ENCODE measurements around the gene RBP3. TPM values are rescaled to one million over a fixed set of nuclear protein-coding genes. Genes with fewer than 3 reads are reported as not detected.

The RBP3 gene
- total RNA-seq, 1 donor from 2014 or later, result not detected

DNA sequence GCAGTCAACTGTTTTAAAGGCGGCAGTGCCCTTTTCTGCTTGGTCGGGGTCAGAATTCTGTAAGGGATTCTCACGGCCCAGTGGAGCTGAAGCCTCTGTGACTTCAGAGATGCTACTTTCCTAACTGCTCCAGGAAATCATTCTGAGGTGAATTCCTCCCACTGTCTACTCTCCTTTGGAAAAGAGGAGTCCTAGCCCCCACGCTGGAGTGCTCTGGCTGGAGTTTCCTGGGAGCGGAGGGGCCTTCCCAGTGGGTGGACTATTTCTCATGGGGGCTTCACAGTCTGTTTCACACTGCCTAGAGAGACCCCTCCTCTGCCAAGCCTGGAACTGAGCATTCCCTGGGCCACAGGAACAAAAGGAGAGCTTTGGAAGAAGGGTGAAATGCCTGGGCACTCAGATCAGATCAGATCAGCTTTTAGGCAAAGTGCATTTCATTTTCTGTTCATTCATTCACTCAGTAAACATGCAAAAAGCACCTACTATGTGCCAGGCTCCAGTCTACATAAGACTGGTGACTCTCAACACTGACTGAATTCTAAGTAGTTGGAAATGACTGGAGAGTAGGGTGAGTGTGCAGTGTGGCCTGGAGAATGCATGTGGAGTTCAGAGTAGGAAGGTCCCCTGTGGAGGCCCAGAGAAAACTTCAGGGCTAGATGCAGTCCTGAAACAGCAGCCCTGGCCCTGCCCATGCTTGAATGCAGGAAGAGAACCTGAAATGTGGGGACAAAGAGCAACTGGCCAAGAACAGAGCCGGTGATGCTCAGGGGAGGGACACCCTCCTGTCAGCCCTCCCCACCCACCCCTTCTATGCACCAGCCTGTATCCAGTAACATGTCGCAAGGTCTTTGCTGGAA lies 23.7 kb downstream of the RBP3 start:
- Histone ChIP-seq H3K27me3 (ENCODE audit: low read depth) (no peaks in the 10 kb centered on the region), H3K4me1 (peaks cover 5% of the 10 kb centered on the region), H3K4me3 (no peak overlapping the region), H3K36me3 (no peaks in the 10 kb centered on the region), H3K27ac (no peak overlapping the region), H3K9me3 (no peaks in the 10 kb centered on the region)
- no peak for ATAC-seq
- TF ChIP-seq, protein P1, sequence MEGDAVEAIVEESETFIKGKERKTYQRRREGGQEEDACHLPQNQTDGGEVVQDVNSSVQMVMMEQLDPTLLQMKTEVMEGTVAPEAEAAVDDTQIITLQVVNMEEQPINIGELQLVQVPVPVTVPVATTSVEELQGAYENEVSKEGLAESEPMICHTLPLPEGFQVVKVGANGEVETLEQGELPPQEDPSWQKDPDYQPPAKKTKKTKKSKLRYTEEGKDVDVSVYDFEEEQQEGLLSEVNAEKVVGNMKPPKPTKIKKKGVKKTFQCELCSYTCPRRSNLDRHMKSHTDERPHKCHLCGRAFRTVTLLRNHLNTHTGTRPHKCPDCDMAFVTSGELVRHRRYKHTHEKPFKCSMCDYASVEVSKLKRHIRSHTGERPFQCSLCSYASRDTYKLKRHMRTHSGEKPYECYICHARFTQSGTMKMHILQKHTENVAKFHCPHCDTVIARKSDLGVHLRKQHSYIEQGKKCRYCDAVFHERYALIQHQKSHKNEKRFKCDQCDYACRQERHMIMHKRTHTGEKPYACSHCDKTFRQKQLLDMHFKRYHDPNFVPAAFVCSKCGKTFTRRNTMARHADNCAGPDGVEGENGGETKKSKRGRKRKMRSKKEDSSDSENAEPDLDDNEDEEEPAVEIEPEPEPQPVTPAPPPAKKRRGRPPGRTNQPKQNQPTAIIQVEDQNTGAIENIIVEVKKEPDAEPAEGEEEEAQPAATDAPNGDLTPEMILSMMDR (IDR thresholded peaks at IDR 0.05), result no peak
- intact Hi-C loops (cut with DNase I), result no loop called here
- no peak for DNase-seq

DNA sequence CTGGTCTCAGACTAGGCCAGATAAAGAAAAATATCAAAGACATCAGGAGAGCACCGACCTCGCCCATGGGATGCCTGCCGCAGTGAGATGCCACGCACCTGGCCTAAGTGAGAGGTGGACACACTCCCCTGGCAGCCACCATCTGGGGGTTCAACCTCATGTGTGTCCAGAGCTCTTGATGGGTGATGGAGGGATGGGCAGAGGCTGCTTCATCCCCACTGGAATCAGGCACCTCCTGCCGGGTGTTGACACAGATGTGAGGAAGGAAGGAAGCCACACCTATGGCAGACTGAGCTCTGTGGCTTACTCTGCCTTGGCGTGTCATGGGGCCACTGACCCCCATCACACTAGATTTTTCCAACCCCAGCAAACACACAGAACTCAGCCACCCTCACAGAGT lies 24.6 kb downstream of the RBP3 start:
- no peaks in the 10 kb centered on the region for H3K9me3 ChIP-seq
- intact Hi-C loops (cut with DNase I), result no loop called here
- H3K4me3 ChIP-seq, result no peak overlapping the region
- ATAC-seq (no peak), DNase-seq (no peak)
- TF ChIP-seq, protein P1 (IDR thresholded peaks at IDR 0.05), result no peak
- no peaks in the 10 kb centered on the region for H3K36me3 ChIP-seq
- no peak overlapping the region for H3K27ac ChIP-seq
- peaks cover 5% of the 10 kb centered on the region for H3K4me1 ChIP-seq
- no peaks in the 10 kb centered on the region for H3K27me3 ChIP-seq (ENCODE audit: low read depth)

DNA sequence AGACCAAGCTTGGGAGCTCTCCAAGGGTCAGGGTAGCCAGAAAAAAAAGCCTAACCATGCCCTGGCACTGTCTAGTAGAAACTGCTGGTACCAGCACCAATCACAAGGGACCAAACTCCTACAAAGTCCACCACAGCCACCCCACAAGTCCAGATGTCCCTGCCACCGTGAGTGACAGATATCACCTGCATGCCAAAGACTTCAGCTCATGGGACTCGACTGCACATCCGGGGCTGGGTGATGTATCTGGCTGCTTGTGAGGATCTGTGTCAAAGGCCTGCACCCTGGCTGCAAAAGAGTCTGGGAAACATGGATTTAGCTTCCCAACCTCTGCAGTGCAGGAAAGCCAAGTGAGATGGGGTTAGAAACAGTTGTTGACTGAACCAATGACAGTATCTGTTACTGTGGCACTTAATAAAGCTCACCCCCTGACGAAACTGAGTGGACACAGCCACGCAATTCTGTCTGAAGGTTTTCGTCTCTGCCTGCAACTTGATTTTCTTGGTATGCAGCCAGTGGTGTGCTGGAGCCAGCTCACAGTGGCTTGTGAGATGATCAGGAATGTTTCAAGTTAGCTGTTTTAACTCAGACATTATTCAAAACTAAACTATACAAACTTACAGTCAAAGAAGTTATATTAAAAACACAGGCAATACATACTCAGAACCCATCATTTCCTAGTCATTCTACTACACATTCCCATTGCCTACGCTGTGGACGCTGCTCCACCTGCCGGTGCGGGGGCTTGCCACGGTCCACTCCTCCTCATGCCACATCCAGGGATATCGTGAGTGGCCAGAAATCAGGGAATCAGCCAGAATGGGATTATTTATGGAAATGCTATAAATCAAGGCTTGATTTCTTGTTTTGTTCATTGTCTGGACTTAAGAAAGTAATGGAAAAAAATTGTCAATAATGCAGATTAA lies 26.7 kb downstream of the RBP3 start:
- H3K27me3 ChIP-seq (ENCODE audit: low read depth), result no peaks in the 10 kb centered on the region
- H3K4me3 ChIP-seq, result no peak overlapping the region
- peaks cover 5% of the 10 kb centered on the region for H3K4me1 ChIP-seq
- H3K9me3 ChIP-seq, result no peaks in the 10 kb centered on the region
- H3K27ac ChIP-seq, result no peak overlapping the region
- DNase-seq (no peak), ATAC-seq (no peak)
- H3K36me3 ChIP-seq, result no peaks in the 10 kb centered on the region
- intact Hi-C loops (cut with DNase I), result no loop called here
- TF ChIP-seq, protein P1 (IDR thresholded peaks at IDR 0.05), result no peak

DNA sequence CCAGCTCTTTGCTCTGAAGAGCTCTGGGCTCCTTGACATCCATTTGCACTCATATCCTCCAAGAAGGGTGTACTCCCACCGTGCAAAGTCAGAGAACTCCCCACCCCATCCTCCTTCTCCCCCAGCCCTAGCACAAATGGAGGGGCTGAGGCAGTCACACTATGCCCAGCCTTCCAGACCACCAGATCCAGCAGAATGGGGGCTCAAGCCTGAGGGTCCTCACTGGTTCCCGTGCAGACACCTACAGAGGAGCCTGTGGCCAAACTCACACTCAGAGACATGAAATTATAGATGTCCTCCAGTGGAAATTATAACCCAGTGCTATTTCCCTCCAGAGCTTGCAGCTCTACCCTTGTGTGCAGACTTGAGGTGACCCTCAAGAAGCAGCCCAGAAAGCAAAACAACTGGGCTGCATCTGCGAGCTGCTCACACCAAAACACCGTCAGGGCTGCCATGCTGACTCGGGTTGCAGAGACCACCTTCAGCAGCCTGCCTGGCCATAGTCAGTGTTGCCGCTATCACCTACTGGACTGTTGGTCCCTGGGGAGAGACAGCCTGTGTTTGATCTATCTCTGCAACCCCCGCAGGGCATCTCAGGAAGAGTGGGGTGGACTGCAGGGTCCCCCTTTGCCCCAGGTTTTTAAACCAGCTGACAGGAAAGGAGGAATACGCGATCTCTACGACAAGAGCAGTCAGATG lies 28.5 kb downstream of the RBP3 start:
- Histone ChIP-seq H3K27ac (no peak overlapping the region), H3K27me3 (ENCODE audit: low read depth) (peaks cover 3% of the 10 kb centered on the region), H3K4me3 (no peak overlapping the region), H3K36me3 (no peaks in the 10 kb centered on the region), H3K9me3 (no peaks in the 10 kb centered on the region), H3K4me1 (peaks cover 5% of the 10 kb centered on the region)
- intact Hi-C loops (cut with DNase I), result no loop called here
- DNase-seq (no peak), ATAC-seq (no peak)
- TF ChIP-seq, protein P1 (IDR thresholded peaks at IDR 0.05), result no peak

DNA sequence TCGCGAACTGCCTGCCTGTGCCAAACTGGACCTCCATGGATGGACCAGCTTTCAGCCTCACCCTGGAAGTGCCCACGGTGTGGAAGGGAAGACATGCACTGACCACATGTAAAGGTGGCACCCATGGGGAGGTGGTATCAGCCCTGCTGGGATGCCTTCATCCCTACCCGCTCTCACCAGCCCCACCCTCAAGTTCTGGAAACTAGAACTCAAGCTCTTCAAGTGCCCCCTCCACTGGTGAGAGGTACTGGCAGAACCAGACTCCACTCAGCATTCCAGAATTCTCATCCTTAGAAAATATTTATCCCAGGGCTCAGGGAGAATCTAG lies 30.0 kb downstream of the RBP3 start:
- Histone ChIP-seq H3K4me1 (peaks cover 5% of the 10 kb centered on the region), H3K27me3 (ENCODE audit: low read depth) (peaks cover 6% of the 10 kb centered on the region), H3K36me3 (no peaks in the 10 kb centered on the region), H3K9me3 (no peaks in the 10 kb centered on the region), H3K27ac (no peak overlapping the region), H3K4me3 (no peak overlapping the region)
- TF ChIP-seq, protein P1 (IDR thresholded peaks at IDR 0.05), result no peak
- intact Hi-C loops (cut with DNase I), result no loop called here
- DNase-seq (no peak), ATAC-seq (peak; percentile 8 to 25)
